ENCODE results near the gene NPEPL1.

The NPEPL1 gene

DNA sequence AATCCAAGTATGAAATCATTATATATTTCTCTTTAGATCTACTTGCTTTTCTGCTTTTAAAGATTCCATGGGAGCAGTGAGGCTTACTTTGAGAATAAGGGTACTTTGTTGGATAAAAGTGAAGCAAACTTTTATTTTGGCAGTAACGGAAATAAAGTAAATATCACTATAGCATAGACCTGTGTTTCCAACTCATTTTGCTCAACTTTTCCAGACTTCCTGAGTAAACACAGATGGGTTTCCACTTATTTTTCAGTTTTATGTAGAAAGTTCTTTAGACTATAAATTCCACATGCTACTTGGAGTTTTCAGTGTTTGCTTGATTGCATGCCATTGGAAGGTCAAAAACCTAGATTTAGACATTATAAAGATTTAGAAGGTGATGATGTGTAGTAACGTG lies 35.3 kb upstream of the NPEPL1 start:
- DNase-seq (ENCODE audit: low read depth in 4 of 4, low spot score in 1 of 4): no peak

DNA sequence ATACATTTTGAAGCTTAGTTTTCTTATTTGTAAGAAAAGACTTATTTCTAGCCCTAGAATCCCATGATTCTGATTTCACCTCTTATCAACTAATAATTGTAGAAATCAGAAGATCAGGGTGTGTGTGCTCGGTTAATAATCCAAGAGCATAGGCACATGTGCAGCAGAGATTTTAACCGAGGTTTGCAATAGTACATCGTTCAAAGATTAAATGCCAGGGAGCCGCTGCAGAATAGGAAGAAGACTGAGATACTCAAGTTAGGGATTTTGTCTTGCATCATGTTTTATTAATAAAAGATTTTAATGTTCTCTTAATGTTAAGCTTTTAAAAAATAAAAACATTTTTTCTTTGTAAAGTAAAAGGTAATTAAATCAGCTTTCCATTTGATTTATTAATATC lies 34.6 kb upstream of the NPEPL1 start:
- DNase-seq (ENCODE audit: low read depth in 4 of 4, low spot score in 1 of 4): no peak

DNA sequence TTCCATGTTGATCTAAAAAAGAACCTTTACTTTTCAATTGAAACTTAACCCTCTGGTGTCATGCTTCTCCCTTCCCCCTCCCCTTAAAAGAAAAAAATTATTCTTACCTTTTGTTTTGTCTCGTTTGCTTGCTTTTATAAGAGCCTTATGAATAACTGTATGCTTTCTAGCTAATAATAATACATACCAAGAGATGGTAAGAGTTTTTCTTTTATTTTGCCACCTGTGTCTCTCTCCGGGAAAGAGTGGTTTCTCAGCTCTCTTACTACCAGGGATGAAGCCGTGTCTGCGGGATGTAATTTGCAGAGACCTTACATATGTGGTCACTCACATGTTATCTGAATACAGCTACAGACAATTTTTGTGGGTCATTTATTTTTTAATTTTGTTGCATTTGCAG lies 33.8 kb upstream of the NPEPL1 start:
- no peak for DNase-seq (ENCODE audit: low read depth in 4 of 4, low spot score in 1 of 4)

DNA sequence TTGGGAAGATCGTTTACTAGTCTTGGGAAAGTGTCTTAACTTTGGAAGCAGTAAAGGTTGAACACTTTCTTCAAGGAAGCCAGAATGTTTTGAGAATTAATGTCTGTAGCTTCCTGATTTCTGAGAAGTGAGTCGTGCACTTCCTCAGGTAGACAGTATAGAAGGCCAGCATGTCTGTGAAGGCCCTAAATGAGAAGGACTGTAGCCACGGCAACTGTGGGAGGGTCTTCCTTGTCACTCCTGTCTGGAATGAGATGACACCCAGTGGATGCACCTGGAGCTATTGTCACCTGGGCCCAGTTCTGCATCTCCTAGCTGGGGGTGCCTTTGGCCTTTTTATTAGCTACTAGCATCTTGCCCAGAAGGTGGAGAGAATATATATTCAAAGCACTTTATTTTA lies 32.8 kb upstream of the NPEPL1 start:
- no peak for DNase-seq (ENCODE audit: low read depth in 4 of 4, low spot score in 1 of 4)

DNA sequence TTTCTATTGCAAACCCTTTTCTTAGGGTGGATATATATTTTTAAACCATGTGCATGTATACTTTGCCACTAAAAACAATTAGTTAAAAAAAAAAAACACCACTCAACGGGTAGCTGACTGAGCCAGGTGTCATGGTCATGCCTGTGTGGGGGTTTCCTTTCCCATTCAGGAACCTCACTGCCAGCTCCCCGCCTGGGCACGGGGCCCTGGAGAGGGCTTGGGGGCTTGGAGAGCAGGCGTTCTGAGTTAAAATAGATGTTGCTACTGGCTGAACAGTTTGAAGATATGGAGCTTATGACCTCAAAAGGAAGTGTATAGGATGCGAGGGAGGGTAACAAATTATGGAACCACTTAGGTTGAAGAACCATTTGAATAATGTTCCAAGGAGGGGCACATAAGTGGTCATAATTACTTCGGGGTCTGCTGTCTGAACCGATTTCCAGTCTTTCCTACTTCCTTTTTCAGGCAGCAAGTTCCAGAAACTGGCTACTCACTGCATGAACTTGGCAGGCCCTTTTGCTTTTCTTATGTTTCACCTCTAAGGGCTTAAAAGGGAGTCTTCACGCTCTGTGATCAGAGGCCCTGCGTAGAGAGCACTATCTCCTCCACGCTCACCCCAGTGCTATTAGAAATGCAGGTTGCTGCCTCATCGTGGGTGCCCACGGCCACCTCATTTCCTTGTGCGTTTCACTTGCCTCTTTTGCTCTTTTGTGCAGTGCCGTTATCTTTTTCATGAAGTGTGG lies 31.6 kb upstream of the NPEPL1 start:
- DNase-seq (ENCODE audit: low read depth in 4 of 4, low spot score in 1 of 4): no peak

DNA sequence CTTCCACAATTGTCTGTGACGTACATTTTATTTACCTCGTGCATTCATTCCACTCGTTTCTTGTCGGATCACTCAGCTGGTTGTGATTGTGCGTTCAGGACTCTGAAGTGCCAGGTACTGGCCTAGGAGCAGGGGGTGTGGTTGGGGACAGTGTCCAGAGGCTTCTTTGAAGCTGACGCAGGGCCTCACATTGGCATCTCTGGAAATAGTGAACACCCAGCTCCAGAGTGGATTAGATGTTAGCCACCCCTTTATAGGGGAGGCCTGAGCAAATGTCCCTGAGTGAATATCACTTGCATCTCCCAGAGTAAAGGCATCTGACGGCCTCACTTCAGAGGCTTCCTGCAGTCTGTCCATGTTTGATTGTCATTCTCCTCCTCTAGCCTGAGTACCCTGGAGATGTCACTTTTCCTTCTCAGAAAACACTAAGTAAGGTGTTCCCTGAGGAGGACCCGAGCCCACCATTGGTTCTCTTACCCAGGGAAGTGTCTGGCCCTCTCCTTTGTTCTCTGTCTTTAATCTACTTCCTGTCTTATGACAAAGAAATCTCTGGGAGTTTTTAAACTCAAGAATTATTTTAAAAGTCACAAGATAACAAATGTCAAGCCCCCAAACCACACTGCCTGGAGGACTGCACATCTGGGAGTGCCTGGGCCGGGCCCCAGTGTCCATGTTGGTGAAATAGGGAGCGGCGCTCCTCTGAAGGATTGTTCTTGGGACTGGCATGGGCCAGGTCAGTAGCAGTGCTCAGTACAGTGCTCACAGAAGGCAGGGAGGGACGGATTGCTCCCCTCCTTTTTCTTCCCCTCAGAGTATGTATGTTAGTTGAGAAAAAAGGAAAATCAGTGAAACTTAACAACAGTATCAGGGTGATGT lies 30.8 kb upstream of the NPEPL1 start:
- no peak for DNase-seq (ENCODE audit: low read depth in 4 of 4, low spot score in 1 of 4)

DNA sequence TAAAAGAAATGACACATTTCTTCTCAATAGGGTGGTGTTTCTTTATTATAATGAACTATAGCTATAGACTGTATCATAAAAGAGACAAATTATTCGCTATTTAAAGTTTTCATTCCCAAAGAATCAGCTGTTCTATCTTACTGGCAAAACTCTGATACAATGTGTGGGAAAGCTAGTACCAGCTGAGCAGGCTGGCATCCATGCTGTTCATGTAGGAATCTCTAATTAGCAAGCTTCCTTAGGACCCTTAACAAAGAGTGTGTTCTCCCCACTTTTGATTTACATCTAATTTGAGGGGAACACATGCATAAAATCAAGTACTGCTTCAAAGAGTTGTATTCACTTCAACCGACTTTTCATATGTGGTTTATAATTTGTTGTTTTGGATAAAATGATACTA lies 28.3 kb upstream of the NPEPL1 start:
- DNase-seq (ENCODE audit: low read depth in 4 of 4, low spot score in 1 of 4): no peak

DNA sequence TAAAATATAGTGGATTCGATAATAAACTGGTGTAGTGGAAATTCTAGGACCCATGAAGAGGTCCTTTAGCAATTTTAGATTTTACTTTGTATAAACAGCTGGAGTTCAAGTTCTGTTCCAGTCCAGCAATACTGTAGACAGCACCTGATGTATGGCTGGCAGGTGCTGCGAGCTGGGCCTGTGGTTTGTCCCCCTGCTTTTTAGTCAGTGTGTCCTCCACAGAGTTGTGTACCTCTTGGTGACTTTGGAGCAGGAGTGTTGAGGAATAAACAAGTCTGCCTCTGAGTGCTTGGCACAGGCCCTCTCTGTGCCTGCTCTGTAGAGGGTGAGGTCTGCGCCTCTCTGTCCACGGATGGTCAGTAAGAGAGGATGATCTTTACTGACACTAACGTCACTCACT lies 27.7 kb upstream of the NPEPL1 start:
- no peak for DNase-seq (ENCODE audit: low read depth in 4 of 4, low spot score in 1 of 4)

DNA sequence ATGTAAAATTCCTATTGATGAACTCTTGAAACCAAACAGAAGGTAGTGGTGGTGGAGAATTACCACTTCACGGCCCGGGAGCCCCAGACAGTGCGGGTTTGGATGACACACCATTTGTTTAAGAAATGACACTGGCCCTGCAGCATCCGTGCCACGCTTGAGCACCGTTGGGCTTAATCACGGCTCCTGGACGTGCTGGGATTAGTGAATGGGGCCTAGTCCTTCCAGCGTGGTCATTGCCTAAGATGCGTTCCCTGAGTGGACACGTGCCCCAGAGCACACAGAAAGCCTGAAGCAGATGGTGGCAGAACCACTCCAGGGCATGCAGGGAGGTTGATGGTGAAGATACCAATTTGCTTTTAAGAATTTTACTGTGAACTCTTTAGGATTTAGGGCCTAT lies 27.0 kb upstream of the NPEPL1 start:
- DNase-seq (ENCODE audit: low read depth in 4 of 4, low spot score in 1 of 4): no peak

DNA sequence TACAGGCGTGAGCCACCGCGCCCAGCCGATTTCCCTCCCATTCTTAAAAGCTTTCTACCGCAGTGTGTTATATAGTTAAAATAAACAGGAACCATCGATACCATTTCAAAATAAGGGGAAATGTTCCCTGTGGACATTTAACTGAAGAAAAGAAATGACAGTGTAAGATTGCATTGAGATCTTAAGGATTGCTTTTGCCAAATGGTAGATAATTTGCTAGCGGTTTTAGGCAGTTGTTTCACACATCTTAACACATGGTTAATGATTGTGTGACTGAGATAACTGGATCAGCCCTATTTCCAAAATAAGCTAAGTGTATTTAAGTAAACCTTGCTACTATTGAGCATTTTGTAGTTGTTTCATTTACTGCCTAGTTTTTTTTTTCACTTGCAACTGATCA lies 25.9 kb upstream of the NPEPL1 start:
- no peak for DNase-seq (ENCODE audit: low read depth in 4 of 4, low spot score in 1 of 4)

DNA sequence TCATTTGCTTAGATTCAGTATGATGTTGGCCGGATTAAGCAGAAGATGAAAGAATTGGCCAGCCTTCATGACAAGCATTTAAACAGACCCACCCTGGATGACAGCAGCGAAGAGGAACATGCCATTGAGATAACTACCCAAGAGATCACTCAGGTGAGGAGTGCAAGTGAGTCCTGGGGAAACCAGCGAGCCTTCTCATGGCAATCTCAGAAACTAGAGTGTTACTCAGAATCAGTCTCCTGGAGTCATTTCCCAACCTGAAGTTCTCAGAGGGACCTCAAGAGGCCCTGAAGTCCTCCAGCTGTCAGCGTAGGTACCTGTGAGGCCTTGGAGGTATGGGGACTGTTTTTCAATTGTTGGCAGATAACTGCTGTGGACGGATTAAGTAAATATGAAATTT lies 24.6 kb upstream of the NPEPL1 start:
- DNase-seq (ENCODE audit: low read depth in 4 of 4, low spot score in 1 of 4): no peak

DNA sequence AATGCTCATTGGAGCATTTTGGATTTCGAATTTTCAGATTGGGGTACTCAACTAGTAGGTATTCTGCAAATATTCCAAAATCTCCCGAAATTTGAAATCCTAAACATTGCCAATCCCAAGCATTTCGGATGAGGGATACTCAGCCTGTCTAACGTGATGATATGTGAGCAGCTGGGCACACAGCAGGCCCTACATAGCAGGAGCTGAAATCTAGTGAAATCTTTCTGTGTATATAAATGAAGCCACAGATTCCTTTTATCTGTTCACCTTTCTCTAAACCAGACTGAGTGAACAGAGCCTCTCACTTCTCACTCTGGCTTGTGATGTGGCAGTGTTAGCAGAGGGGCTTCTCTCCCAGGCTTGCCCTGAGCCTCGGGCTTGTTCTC lies 23.7 kb upstream of the NPEPL1 start:
- DNase-seq (ENCODE audit: low read depth in 4 of 4, low spot score in 1 of 4): no peak

DNA sequence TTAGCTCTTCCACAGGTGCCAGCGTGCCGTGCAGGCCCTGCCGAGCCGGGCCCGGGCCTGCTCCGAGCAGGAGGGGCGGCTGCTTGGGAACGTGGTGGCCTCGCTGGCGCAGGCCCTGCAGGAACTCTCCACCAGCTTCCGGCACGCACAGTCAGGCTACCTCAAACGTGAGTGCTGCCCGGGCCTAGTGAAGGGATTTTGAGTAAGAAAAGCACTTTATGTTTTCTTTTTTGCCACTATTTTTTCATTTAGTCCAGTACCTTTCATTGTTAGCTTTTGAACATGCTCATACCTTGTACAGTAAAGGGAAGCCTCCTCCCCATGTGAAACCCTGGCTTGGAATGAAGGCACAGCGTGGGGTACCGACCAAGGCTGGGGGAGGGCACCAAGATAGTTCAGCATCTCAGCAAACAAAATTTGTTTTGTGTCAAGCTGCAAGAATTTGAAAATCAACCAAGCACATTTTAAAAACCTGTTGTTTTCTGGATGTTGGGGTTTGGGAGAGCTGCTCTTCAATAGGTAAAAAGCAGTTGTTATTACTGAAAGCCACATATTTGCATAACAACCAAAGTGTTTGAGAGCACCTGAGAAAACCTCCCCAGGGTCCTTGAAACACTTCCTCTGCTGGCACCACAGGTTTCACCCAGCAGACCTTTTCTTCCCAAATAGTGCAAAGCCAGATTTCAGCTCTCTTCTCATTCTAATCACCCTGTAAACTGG lies 23.2 kb upstream of the NPEPL1 start:
- DNase-seq (ENCODE audit: low read depth in 4 of 4, low spot score in 1 of 4): no peak

DNA sequence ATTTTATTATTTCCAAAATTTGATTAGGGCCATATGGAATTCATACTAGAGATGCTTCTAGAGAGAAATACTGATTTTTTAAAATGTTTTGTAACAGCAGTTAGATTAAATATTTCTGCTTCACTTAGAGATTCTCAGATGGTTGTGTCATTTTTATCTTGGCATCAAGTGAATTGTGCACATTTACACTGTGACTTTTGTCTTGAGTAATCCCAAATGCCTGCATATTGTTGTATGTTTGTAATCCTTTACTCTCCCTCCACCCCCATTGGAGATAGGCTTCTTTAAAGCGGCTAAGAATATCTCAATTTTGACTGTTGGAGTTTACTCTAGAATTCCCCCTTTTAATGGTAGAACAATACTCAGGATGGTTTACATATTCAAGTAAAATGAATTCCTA lies 22.5 kb upstream of the NPEPL1 start:
- DNase-seq (ENCODE audit: low read depth in 4 of 4, low spot score in 1 of 4): no peak

DNA sequence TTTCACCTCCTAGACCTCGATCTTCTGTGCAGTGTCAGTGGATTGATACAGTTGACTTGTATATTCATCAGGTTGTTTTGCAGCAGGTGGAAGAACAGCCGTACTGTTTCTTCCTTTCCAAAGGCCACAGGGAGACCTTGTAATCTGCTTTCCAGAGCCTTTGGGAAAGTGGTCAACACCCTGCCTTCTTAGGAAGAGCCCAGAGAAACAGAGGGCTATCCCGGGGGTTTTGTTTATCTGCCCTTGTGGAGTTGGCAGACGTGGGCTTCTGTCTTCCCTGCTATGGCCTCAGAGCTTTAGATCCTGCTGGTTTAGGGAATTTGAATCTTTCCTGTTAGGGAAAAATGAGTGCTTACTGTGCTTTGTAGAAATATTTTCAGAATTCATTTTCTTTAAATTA lies 21.9 kb upstream of the NPEPL1 start:
- DNase-seq (ENCODE audit: low read depth in 4 of 4, low spot score in 1 of 4): no peak

DNA sequence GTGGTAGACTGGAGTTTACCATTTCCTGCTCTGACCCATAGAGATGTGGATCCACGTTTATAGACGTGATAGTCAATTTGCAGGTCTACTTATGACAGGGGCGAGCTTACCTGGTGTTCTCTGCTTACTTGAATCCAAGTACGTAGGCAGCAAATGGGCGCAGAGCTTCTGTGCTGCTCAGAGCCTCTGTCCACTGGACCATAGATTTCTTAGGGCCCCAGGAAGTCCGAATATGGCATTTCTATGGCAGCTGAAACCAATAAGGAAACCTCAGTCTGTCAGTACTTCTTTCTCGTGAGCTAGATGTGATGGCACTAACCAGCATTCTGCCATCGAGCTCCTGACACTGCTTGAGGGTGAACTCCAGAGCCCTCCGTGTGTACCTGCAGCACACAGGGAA lies 19.5 kb upstream of the NPEPL1 start:
- no peak for DNase-seq (ENCODE audit: low read depth in 4 of 4, low spot score in 1 of 4)

DNA sequence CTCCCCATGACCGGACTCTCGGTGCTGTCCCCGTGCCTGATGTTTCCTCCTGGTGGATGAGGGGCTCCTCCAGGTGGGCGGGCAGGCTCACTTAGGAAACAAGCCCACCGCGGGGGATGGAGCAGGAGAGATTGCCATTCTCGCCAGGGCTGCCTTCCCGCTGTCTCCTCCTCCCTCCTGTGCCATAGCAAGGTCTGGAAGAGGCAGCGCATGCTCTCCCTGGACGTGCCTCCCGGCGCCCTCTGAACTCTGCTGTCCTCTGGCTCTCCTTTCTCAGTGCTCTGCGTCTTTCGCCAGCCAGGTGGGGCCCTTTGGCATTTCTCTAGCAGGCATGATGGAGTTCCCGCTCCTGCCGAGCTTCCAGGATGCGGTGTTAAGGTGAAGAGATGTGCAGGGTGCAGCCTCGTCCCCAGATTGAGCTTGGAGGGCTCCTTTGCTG lies 17.4 kb upstream of the NPEPL1 start:
- DNase-seq (ENCODE audit: low read depth in 4 of 4, low spot score in 1 of 4): no peak

DNA sequence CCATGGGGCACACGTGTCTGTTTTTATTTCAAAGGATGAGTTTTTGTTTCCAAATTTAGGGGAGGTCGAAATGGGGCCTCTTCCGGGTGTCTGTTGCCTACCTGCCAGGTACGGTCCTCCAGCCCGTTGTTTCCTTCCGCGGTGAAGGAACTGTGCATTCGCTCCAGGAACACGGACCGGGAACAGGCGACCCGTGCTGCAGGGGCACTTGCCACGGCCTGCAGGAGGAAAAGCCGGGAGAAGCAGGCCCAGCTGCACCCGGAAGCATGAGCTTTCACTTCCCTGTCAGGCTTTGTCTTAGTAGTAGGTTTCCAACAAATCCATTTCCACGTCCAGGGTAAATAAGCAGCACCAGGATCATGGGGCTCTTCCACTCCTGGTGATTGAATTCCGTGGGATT lies 17.0 kb upstream of the NPEPL1 start:
- DNase-seq (ENCODE audit: low read depth in 4 of 4, low spot score in 1 of 4): no peak

DNA sequence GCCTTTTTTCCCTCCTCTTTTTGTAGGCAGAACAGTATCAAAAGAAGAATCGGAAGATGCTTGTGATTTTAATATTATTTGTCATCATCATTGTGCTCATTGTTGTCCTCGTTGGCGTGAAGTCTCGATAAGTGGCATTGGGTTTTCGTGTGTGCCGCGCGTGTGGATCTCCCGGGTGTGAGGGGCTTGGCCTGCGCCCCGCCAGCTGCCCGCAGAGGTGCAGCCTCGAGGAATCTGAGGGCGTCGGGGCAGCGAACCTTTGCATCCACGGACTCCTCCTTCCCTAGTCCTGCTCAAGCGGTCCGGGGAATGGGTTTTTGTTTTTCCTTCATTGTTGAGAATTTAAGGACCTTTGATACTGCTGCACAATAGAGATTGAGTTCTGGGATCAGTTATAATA lies 16.4 kb upstream of the NPEPL1 start:
- no peak for DNase-seq (ENCODE audit: low read depth in 4 of 4, low spot score in 1 of 4)

DNA sequence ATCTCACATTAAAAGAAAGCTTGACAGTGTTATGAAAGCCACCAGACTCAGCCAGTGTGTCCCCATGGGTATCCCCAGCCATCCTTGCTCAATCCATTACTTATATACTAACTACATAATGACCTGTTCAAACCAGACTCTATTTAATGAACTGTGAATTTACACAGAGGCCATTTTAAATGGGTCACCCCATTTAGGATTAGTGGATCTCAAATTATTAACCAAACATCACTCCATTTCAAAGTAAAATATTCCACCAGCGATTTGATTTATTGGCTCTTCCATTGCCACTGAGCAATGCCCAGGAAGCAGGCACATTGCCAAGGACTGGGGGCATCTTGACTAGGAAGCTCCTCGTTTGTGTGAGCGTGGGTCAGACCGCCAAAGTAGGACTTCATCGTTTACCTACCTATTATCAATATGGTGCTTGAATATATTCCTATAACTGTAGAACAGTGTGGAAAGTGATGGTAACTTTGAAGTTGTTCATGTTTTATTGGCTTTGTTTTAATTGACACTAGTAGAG lies 15.5 kb upstream of the NPEPL1 start:
- DNase-seq (ENCODE audit: low read depth in 4 of 4, low spot score in 1 of 4): no peak

DNA sequence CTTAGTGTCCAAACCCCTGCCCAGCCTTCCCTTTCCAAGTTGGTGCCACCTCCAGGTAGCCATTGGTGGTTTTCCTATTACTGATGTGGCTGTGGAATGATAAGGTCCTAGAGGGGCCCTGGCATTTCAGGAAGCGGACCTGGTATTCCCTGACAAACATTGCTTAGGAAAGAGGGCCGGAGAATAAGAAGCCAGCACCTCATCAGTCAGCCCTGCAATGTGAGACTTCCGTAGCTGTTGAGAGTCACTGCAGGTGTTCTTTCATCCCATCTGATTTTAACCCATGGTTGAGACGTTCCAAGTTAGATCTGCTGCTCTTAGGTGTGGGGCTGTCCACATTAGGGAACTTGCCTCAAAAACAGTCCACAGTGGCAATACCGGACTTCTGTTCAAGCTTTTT lies 14.8 kb upstream of the NPEPL1 start:
- DNase-seq (ENCODE audit: low read depth in 4 of 4, low spot score in 1 of 4): no peak

DNA sequence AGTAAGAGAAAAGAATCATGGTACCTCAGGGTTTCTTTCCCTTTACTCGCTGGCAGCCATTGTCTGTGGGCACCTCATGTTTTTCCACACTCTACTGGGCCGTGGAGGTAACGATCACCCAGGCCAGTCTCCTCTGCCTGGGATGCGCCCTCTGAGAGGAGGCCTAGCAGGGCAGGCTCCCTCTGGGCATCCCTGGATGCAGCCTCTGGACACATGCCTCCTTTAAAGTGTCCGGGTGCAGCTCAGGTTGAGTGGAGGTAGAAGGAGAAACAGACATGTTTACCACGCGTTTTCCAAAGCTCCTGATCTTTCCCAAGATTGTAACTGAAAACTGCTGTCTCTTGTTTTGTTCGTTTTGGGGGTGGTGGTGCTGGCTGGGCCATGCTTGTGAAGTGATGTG lies 13.8 kb upstream of the NPEPL1 start:
- DNase-seq (ENCODE audit: low read depth in 4 of 4, low spot score in 1 of 4): no peak
